HG03108 (cell line): Measurements from ENCODE around the gene COX5A.

ENCODE experiments used
- ATAC-seq: cut with Tn5 transposase; IDR thresholded peaks from one replicate; pipeline ENCODE4 v1.9.1; 2021; ENCODE audit warnings: moderate library complexity; ENCODE audit not compliant: unreplicated experiment

The COX5A gene

DNA sequence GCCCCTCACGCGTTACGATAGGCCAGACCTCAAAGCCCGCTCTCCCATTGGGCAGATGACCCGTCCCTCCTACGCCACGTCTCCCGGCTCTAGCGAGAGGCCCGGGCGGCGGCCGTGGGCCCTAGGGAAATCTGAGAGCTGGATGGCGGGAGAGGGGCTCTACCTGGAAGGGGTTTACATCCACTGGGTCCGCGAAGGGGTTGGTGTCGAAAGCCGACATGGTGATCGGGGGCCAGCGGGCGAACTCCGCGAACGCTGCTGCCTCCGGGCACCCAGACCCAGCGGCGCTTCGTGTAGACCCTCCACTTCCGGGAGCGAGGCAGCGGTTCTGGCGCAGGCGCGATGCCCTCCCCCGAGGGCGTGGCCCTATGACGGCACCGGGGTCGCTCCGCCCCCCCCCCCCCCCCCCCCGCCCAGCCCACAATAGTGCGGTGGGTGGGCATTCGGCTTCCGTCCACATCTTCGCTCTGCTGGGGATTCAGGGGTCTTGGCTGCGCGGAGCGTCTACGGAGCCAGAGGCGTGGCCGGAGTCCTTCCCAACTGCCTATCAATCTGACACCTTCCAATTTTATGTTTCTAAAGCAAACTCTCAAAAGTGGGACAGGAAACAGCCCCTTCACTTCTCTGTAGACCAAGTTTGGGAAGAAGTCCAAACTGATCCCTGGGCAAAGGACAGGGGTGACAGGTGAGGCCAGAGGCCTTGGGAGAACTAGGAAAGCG lies 64.7 kb downstream of the COX5A start, which contains the start of gene SCAMP2:
Gene SCAMP2 (minus strand): TSS at position 330 of the 720 bp plus-strand sequence. CDS start 110 bp downstream, at position 220.
- ATAC-seq, result peak; percentile 71

DNA sequence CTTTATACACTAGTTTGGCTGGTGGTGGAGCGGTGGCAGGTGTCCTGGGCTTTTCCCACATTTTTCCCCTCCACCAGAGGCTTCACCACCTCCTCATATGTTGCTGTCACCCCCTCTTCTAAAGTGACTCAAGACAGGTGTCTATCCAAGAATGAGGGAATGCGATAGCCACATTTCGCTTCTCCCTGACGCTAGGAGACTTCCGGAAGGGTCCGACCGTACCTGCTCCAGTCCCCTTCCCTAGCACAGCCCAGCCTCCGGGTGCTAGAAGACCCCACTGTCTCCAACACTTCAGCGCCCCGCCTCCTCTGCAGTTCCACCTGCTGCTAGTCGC lies 65.2 kb downstream of the COX5A start:
- ATAC-seq, result no peak

DNA sequence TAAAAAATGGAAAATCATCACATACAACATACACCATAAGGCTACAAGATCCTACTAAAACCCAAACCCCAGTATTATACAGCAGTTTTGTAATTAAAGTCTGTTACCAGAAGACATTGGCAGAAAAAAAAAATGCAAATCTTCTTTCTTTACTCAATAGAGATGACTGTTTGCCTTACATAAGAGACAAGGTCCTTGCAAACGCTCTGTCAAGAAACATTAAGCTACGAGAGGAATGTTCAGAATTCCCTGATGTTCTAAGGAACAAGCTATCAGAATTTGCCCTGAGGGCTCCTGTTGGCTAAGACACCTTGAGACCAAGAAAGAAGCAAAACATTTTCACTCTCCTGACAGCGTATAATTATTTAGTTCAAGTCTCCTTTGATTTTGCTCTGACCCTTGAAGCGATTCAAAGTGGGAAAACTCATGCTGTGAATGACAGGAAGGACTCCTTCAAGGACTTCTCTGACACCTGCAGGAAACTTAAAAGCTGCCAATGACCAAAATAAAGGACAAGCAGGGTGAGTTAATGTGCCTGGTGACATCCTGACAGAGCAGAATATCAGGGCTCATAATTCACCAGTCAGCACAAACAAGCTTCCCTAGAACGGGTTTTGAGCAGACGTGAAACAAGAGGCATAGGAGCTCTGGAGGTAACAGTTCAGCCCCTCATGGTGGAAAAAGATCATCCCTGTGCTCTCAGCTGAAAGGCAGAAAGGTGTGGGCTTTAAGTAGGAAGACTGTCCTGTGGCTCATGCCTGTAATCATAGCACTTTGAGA lies 67.2 kb downstream of the COX5A start:
- no peak for ATAC-seq
